ENCODE results near the gene LCE1E. TPM values are rescaled to one million over a fixed set of nuclear protein-coding genes. Genes with fewer than 3 reads are reported as not detected.

LCE1E gene, protein sequence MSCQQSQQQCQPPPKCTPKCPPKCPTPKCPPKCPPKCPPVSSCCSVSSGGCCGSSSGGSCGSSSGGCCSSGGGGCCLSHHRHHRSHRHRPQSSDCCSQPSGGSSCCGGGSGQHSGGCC
- total RNA-seq: not detected

DNA sequence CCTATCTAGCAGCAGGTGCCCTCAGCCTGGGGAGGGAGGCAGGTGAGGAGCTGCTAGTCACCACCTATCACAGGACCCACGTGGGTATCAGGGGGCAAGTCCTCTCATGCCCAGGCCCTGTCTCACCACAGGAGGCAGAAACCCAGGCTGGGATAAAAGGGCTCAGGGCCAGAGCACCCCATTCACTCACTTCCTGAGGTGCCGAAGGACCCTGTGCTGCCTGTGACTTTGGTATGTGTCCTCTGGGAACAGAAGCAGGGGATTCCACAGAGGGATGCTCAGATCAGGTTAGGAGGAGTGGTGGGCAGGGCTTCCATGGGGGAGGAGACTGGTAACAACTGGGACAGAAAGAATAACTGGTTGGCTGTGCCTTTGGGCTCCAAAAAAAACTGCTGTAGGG, at the start of gene LCE1E:
Gene LCE1E (plus strand): TSS at position 181 of the 400 bp plus-strand sequence. CDS start 1,043 bp downstream, outside the sequence.
- no peak within 1 kb of the TSS for H3K4me3 ChIP-seq (ENCODE audit: low read length)
- H3K27me3 ChIP-seq (ENCODE audit: insufficient read depth, low read length): peaks cover 4% of the 10 kb centered on the region
- no peaks in the 10 kb centered on the region for H3K4me1 ChIP-seq (ENCODE audit: insufficient read depth, low read length)
- H3K9me3 ChIP-seq (ENCODE audit: low read depth, low read length): no peaks in the 10 kb centered on the region

DNA sequence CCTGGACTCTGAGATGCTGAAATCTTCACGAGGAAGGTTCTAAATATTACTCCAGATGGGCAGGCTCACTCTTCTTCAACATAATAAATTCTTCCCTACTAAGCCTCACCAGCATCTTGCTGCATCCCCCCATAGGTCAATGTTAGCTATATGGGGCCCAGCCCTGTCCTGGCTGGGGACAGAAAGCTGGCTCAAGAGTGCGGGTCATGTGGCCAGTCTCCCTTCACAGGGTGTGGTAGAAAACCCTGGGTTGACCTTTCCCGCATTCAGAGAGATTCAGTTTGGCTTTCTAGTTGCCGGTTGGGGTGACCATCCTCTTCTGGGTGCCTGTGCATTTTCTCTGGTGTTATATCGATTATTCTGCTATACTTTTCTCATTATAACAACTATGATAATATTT, 48.1 kb upstream of the LCE1E start:
- Histone ChIP-seq H3K4me1 (ENCODE audit: insufficient read depth, low read length) (no peaks in the 10 kb centered on the region), H3K4me3 (ENCODE audit: low read length) (no peak overlapping the region), H3K27me3 (ENCODE audit: insufficient read depth, low read length) (no peaks in the 10 kb centered on the region), H3K9me3 (ENCODE audit: low read depth, low read length) (no peaks in the 10 kb centered on the region)

DNA sequence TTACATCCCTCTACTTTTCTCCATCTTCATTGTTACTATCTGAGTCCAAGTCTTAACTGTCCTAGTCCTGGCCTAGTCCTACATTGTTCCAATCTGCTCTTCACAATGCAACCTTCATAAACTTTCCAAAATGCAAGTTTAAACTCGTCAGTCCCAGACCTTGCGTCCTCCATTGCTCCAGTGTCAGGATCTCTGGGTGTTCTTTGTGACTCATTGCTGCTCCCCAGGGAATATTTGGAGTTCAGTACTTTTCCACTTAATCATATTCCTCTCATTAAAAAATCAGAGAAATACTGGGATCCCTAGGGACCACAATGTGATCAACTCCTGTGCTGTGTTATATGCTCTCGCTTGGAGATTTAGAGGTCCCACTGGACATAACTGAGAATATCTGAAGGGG, 46.2 kb upstream of the LCE1E start:
- H3K4me1 ChIP-seq (ENCODE audit: insufficient read depth, low read length): no peaks in the 10 kb centered on the region

DNA sequence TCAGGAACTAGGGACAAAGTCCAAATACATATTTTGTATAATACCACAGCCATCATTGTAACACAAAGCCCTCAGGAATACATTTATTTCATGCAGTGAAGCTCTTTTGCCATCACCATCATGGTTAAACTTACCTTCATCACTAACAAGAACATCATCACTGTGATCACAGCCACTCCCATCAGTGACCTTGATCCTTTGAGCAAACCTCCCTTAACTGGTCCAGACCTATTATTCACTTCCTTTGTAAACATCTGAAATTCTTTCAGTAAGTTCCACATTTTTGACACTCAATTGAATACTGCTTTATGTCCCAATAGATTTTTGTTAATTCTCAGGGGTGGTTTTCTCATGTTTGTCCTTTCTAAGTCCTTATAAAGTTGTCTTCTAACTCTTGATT, 44.4 kb upstream of the LCE1E start:
- Histone ChIP-seq H3K4me1 (ENCODE audit: insufficient read depth, low read length) (no peaks in the 10 kb centered on the region), H3K9me3 (ENCODE audit: low read depth, low read length) (no peaks in the 10 kb centered on the region), H3K4me3 (ENCODE audit: low read length) (no peak overlapping the region), H3K27me3 (ENCODE audit: insufficient read depth, low read length) (no peaks in the 10 kb centered on the region)

More for the DNA sequence above, 46.2 kb upstream of the LCE1E start:
- H3K4me3 ChIP-seq (ENCODE audit: low read length): no peak overlapping the region
- no peaks in the 10 kb centered on the region for H3K9me3 ChIP-seq (ENCODE audit: low read depth, low read length)
- no peaks in the 10 kb centered on the region for H3K27me3 ChIP-seq (ENCODE audit: insufficient read depth, low read length)

DNA sequence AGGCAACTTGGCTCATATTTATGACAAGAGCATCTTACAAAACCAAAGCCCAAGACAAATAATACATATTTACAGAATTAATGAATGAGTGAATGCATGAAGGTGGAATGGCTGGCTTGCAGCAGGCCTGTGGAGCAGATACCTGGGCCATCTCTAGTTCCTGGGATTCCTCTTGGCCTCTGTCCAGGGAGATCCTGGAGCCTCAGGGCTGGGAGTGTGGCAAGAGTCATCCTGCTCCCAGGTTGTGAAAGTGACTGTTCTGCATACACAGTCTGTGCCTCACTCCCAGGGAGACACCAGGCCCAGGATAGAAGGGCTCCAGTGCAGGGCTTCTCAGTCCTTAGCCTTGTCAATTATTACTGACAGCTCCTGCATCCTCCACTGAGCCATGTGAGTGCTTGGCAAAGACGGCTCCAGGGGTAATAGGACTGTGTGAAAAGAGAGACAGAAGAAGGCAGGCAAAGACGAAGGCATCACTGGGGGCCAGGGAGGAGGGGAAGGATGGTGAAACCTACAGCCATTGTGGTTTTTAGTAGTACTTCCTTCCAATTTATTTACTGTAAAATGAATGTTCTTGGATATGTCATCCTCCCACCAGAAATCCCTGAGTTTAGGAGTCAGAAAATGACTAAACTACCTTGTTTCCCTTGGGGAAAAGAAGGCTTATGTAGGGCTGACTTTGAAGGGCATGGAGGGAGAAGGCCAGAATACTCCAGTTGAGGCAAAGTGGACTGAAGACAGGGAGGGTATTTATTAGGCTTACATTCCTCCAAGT, 42.5 kb upstream of the LCE1E start:
- Histone ChIP-seq H3K9me3 (ENCODE audit: low read depth, low read length) (no peaks in the 10 kb centered on the region), H3K4me1 (ENCODE audit: insufficient read depth, low read length) (no peaks in the 10 kb centered on the region), H3K27me3 (ENCODE audit: insufficient read depth, low read length) (peaks cover 5% of the 10 kb centered on the region), H3K4me3 (ENCODE audit: low read length) (no peak overlapping the region)

DNA sequence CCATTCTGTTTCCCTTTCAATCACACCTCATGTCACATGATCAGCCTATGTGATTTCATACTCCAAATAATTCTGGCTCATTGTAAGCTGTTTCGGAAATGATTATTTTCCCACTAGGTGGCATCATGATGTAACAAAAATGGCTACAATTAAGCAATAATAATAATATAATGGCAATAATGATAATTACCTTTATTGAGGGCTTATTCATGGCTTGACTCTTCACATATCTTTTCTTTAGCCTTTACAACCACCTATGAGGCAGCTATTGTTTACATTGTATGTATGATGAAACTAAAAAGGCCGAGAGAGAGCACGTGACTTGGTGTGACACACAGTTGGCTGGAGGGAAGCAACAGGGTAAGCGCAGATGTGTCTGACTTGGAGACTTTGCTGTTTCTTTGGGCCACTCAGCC, 40.8 kb upstream of the LCE1E start:
- no peak overlapping the region for H3K4me3 ChIP-seq (ENCODE audit: low read length)
- H3K9me3 ChIP-seq (ENCODE audit: low read depth, low read length): no peaks in the 10 kb centered on the region
- H3K27me3 ChIP-seq (ENCODE audit: insufficient read depth, low read length): peaks cover 9% of the 10 kb centered on the region
- no peaks in the 10 kb centered on the region for H3K4me1 ChIP-seq (ENCODE audit: insufficient read depth, low read length)

DNA sequence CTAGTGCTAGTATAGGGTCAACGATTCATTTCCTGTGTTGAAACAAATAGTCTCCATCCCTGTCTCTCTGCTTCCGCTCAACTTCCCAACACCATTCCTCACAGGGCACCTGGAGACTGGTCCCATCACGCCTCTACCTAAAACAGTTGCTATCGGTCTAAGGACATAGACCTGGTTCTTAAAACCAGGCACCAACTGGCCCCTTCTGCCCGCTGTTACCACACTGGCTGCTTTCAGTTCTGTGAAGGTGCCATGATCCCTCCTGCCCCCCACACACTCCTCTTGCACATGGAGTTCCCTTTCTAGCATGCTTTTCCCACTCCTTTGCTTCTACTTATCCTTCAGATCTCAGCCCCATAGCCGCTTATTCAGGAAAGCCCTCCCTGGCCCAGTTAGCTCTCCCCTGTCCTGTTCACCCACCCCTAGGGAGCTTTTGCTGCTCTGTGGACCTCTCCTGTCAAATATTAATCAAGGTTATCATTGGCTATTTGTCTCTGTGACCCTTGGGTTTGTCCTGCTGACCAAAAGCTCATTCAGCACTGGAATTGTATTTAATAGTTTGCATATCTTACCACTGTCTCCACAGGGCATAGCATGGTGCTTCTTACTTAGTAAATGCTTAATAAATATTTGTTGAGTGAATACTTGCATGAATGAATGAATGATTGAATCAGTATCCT, 40.2 kb upstream of the LCE1E start:
- H3K4me3 ChIP-seq (ENCODE audit: low read length): no peak overlapping the region
- H3K27me3 ChIP-seq (ENCODE audit: insufficient read depth, low read length): peaks cover 9% of the 10 kb centered on the region
- H3K9me3 ChIP-seq (ENCODE audit: low read depth, low read length): no peaks in the 10 kb centered on the region
- H3K4me1 ChIP-seq (ENCODE audit: insufficient read depth, low read length): no peaks in the 10 kb centered on the region

DNA sequence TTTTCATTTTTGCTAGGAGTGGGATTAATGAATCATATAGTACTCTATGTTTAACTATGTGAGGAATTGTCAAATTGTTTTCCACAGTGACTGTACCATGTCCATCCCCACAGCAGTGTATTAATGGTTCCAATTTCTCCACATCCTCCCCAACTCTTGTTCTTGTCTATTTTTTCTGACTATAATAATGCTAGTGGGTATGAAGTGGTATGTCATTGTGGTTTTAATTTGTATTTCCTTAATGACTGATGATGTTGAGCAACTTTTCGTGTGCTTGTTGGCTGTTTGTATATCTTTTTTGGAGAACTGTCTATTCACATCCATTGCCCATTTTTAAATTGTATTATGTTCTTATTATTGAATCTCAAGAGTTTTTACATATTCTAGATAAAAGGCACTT, 38.2 kb upstream of the LCE1E start:
- no peaks in the 10 kb centered on the region for H3K9me3 ChIP-seq (ENCODE audit: low read depth, low read length)

DNA sequence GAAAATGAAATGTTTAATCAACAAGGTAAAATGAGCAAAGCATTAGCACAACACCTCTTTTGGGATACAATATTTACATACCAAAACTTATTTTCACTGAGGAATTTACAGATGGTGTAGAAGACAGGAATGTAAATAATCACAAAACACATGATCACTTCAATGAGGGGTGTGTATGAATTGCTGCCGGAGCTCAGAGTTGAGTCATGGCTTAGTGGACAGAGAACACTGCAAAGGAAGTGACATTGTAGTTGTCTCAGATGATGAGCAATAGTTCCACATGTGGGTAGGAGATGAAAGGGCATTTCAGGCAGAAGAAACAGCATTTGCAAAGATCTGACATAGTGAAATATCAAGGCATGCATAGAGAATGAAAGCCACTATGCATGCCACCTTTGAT, 33.8 kb upstream of the LCE1E start:
- no peaks in the 10 kb centered on the region for H3K4me1 ChIP-seq (ENCODE audit: insufficient read depth, low read length)
- peaks cover 9% of the 10 kb centered on the region for H3K27me3 ChIP-seq (ENCODE audit: insufficient read depth, low read length)
- H3K9me3 ChIP-seq (ENCODE audit: low read depth, low read length): no peaks in the 10 kb centered on the region
- no peak overlapping the region for H3K4me3 ChIP-seq (ENCODE audit: low read length)

More for the DNA sequence above, 38.2 kb upstream of the LCE1E start:
- H3K27me3 ChIP-seq (ENCODE audit: insufficient read depth, low read length): peaks cover 9% of the 10 kb centered on the region
- no peaks in the 10 kb centered on the region for H3K4me1 ChIP-seq (ENCODE audit: insufficient read depth, low read length)
- no peak overlapping the region for H3K4me3 ChIP-seq (ENCODE audit: low read length)

DNA sequence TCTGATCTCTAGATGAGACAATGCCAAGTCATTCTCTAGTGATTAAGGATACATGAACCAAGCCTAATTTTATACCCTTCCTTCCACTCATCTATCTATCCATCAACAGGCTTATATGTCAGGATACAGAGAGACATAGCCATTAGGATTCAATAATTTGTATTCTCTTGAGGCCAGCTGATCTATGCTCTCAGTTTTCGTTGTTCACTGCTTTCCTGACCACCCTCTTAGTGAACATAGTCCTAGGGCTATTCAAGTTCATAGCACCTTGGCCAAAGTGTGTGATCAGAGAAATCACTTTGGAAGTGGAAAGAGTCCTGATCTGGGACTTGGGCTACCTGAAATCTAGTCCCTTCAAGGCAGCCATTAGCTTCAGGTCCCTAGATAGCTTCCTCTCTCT, 32.5 kb upstream of the LCE1E start:
- Histone ChIP-seq H3K9me3 (ENCODE audit: low read depth, low read length) (no peaks in the 10 kb centered on the region), H3K4me3 (ENCODE audit: low read length) (no peak overlapping the region), H3K4me1 (ENCODE audit: insufficient read depth, low read length) (no peaks in the 10 kb centered on the region), H3K27me3 (ENCODE audit: insufficient read depth, low read length) (peaks cover 4% of the 10 kb centered on the region)

DNA sequence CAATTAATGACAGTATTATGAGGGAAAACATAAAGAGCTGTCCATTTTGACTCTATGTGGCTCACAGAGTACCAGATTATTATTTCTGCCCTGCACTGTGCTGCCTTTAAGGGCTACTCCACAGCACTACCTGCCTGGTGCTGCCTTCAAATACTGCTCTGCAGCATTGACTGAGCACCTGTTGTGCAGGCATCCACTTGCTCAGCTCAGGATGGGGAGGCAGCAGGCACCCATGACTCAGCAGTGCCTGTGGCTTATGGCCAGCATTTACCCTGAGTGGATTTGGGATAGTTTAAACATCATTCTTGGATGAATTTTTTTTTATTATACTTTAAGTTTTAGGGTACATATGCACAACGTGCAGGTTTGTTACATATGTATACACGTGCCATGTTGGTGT, 29.2 kb upstream of the LCE1E start:
- H3K4me3 ChIP-seq (ENCODE audit: low read length): no peak overlapping the region
- no peaks in the 10 kb centered on the region for H3K9me3 ChIP-seq (ENCODE audit: low read depth, low read length)
- H3K4me1 ChIP-seq (ENCODE audit: insufficient read depth, low read length): no peaks in the 10 kb centered on the region
- no peaks in the 10 kb centered on the region for H3K27me3 ChIP-seq (ENCODE audit: insufficient read depth, low read length)

DNA sequence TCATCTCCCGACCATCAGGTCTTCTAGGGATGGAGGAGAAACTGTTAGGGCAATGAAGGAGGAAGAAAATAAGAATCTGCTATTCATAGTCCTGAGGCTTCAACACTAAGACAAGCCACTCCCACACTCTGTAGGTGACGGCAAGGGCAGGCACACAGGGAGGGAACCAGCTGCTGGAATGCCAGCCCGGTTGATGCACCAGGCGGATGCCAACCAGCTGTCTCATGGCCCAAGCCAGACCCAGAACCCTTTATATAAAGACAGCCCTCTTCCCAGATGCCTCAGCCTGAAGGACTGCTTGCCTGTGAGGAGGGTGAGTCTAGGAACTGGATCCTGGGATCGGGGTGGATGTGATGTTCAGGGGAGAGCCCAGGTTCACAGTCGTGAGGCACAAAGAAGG, 28.3 kb upstream of the LCE1E start, which contains the start of gene KPRP:
Gene KPRP (plus strand): TSS at position 279 of the 400 bp plus-strand sequence. CDS start 1,564 bp downstream, outside the sequence.
- Histone ChIP-seq H3K4me3 (ENCODE audit: low read length) (no peak within 1 kb of the TSS), H3K9me3 (ENCODE audit: low read depth, low read length) (no peaks in the 10 kb centered on the region), H3K4me1 (ENCODE audit: insufficient read depth, low read length) (no peaks in the 10 kb centered on the region), H3K27me3 (ENCODE audit: insufficient read depth, low read length) (no peaks in the 10 kb centered on the region)

DNA sequence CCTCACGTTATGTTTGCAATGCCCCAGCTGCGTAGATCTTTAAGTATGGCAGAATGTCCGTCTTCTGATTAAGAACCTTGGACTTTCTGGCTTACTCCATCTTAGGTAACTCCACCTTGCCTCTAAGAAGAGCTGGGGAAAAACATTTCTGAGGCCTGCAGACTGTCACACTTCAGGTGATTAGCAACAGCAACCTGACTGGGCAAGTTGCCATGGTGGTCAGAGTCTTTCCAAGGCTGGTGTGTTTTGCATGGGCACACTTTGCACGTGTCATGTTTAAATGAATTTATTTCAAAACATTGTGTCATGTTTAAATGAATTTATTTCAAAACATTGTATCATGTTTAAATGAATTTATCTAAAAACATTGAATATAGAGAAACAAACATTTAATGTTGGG, 27.4 kb upstream of the LCE1E start:
- H3K4me1 ChIP-seq (ENCODE audit: insufficient read depth, low read length): no peaks in the 10 kb centered on the region
- H3K9me3 ChIP-seq (ENCODE audit: low read depth, low read length): no peaks in the 10 kb centered on the region
- no peak overlapping the region for H3K4me3 ChIP-seq (ENCODE audit: low read length)
- H3K27me3 ChIP-seq (ENCODE audit: insufficient read depth, low read length): no peaks in the 10 kb centered on the region

DNA sequence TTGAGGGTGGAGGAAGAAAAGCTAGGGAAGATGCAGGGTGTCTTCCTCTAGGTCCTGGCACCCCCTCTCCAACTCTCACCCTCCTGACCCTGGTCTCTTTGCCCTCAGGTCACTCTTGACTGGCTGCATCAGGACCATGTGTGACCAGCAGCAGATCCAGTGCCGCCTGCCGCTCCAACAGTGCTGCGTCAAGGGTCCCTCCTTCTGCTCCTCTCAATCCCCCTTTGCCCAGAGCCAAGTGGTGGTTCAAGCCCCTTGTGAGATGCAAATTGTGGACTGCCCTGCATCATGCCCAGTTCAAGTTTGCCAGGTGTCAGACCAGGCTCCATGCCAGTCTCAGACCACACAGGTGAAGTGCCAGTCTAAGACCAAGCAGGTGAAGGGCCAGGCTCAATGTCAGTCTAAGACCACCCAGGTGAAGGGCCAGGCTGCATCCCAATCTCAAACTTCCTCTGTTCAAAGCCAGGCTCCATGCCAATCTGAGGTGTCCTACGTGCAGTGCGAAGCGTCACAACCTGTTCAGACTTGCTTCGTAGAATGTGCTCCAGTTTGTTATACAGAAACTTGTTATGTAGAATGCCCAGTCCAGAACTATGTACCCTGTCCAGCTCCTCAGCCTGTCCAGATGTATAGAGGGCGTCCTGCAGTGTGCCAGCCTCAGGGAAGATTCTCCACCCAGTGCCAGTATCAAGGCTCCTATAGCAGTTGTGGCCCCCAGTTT, 26.4 kb upstream of the LCE1E start:
- H3K4me3 ChIP-seq (ENCODE audit: low read length): no peak overlapping the region
- H3K27me3 ChIP-seq (ENCODE audit: insufficient read depth, low read length): no peaks in the 10 kb centered on the region

More for the DNA sequence above, 26.4 kb upstream of the LCE1E start:
- no peaks in the 10 kb centered on the region for H3K4me1 ChIP-seq (ENCODE audit: insufficient read depth, low read length)
- no peaks in the 10 kb centered on the region for H3K9me3 ChIP-seq (ENCODE audit: low read depth, low read length)

Measured in mononuclear cell (primary cell).